K562 (cell line): ENCODE results near the gene PLEKHA5. TPM values are rescaled to one million over a fixed set of nuclear protein-coding genes. Genes with fewer than 3 reads are reported as not detected.
"Not testable (repeated sequence)": the region's sequence is repeated elsewhere in the genome, so short reads cannot be mapped to it uniquely, and the experiment has no call there.

Source experiments
- ATAC-seq: fragments of 200-7000 bp; cut with Tn5 transposase; 3 replicates; pipeline ENCODE4 v1.9.1; 2020; ENCODE audit warnings: moderate library complexity
- BruUV-seq: library from RNA; stranded (reverse); fragments of 400-500 nt; replicated peaks from 2 replicates; lab custom pipeline; 2021; lab: Mats Ljungman, UMichigan
- CTCF ChIA-PET: fragments of 300-600 bp; formaldehyde crosslinking; extraction: SDS; loops from one replicate; lab custom pipeline; 2021; ENCODE audit warnings: low intra/inter-chr PET ratio; lab: Yijun Ruan, JAX
- POLR2A ChIA-PET: fragments of 300-600, 350-650 bp; sonication (Branson Sonifier 250); formaldehyde crosslinking; extraction: SDS; loops from one replicate; lab custom pipeline; 2021; ENCODE audit warnings: antibody characterized with exemption, inconsistent platforms; lab: Yijun Ruan, JAX
- DNase-seq, 4 experiments: peaks; one replicate each; pipeline versions ENCODE4 v3.0.0 to v3.0.0-alpha.2; 2011 to 2018; ENCODE audit warnings: low spot score in 3 of 4, mixed read lengths in 3 of 4; ENCODE audit errors: extremely low read depth in 1 of 4
- FAIRE-seq: peaks from 2 replicates; lab custom pipeline; 2011; peaks lifted over from hg19 to GRCh38; lab: Jason Lieb, UNC
- H2AFZ ChIP-seq: 2 replicates; pipeline ENCODE4 v1.6.0; 2011; ENCODE audit warnings: low read depth, low read length, control low read depth, inconsistent platforms
- H3K27ac ChIP-seq: fragments of 200-600 bp; 3 replicates; pipeline ENCODE4 v1.8.0; 2011; ENCODE audit warnings: low read depth, mild to moderate bottlenecking, control low read depth, inconsistent platforms, low read length, moderate library complexity, mixed read lengths; ENCODE audit errors: extremely low read depth
- H3K27me3 ChIP-seq, 2 experiments: fragments of 300-600 bp in 1 of 2; 2 replicates in 1 of 2; 3 replicates in 1 of 2; pipeline versions ENCODE4 v1.6.0 to v1.8.0; 2011; ENCODE audit warnings: inconsistent platforms in 2 of 2, low read length in 2 of 2, mild to moderate bottlenecking in 1 of 2, mixed read lengths in 1 of 2, moderate library complexity in 1 of 2; ENCODE audit not compliant: control insufficient read depth in 2 of 2, insufficient read depth in 2 of 2
- H3K36me3 ChIP-seq: fragments of 300-600 bp; 3 replicates; pipeline ENCODE4 v1.8.0; 2011; ENCODE audit warnings: mild to moderate bottlenecking, low read length, inconsistent platforms; ENCODE audit not compliant: control insufficient read depth, insufficient read depth
- H3K4me1 ChIP-seq, 2 experiments: fragments of 200-600 bp in 1 of 2; replicated peaks in 1 of 2; 2 replicates in 1 of 2; 3 replicates in 1 of 2; pipeline versions ENCODE4 v1.5.1 to v1.8.0; 2011; ENCODE audit warnings: inconsistent platforms in 2 of 2, low read length in 2 of 2, mild to moderate bottlenecking in 1 of 2, mixed read lengths in 1 of 2, moderate library complexity in 1 of 2; ENCODE audit not compliant: control insufficient read depth in 2 of 2, insufficient read depth in 2 of 2
- H3K4me2 ChIP-seq: 2 replicates; pipeline ENCODE4 v1.6.1; 2011; ENCODE audit warnings: low read length, control low read depth, inconsistent platforms, mixed read lengths; ENCODE audit not compliant: insufficient read depth
- H3K4me3 ChIP-seq: fragments of 200-600 bp; sonication (generic), shearing (Covaris generic); 2 replicates; pipeline ENCODE4 v1.5.1; 2016; ENCODE audit warnings: control low read depth, inconsistent platforms
- H3K79me2 ChIP-seq: fragments of 200-600 bp; 3 replicates; pipeline ENCODE4 v1.8.0; 2011; ENCODE audit warnings: low read length, inconsistent platforms; ENCODE audit not compliant: control insufficient read depth, insufficient read depth
- H3K9ac ChIP-seq, 2 experiments: 2 replicates each; pipeline versions ENCODE4 v1.6.0 to v1.6.1; 2011; ENCODE audit warnings: low read depth in 2 of 2, low read length in 2 of 2, control low read depth in 1 of 2, inconsistent platforms in 1 of 2, mild to moderate bottlenecking in 1 of 2, mixed read lengths in 1 of 2; ENCODE audit not compliant: insufficient read depth in 1 of 2
- H3K9me1 ChIP-seq: one replicate; pipeline ENCODE4 v1.6.0; 2011; ENCODE audit warnings: inconsistent platforms, mild to moderate bottlenecking, low read length, moderate library complexity; ENCODE audit not compliant: control insufficient read depth, insufficient read depth
- H3K9me3 ChIP-seq: replicated peaks from 2 replicates; pipeline ENCODE4 v1.5.1; 2011; ENCODE audit warnings: low read depth, low read length, inconsistent platforms; ENCODE audit not compliant: control insufficient read depth, insufficient read depth
- H4K20me1 ChIP-seq: replicated peaks from 2 replicates; pipeline ENCODE4 v1.6.1; 2011; ENCODE audit warnings: low read length, inconsistent platforms, mixed read lengths; ENCODE audit not compliant: control insufficient read depth, insufficient read depth
- BMI1 ChIP-seq: fragments of 150-350 bp; IDR thresholded peaks from 2 replicates; pipeline ENCODE4 v1.6.1; 2014; ENCODE audit warnings: low read length
- CCAR2 ChIP-seq: fragments of 200-400 bp; formaldehyde crosslinking; IDR thresholded peaks from 2 replicates; pipeline ENCODE4 v1.6.1; 2017; ENCODE audit warnings: mild to moderate bottlenecking, low read depth, low read length
- CSDE1 ChIP-seq, 2 experiments: fragments of 450-650 bp; IDR thresholded peaks; 2 replicates each; pipeline ENCODE4 v1.6.1; 2016; ENCODE audit warnings: mild to moderate bottlenecking in 1 of 2
- FOXA3 ChIP-seq, 2 experiments: fragments of 450-650 bp in 1 of 2; sonication (generic) in 1 of 2; formaldehyde crosslinking; IDR thresholded peaks in 1 of 2; conservative IDR thresholded peaks in 1 of 2; 2 replicates each; pipeline versions ENCODE4 v1.4.0 to v1.8.0; 2020 to 2022; ENCODE audit warnings: mild to moderate bottlenecking in 2 of 2, missing genetic modification reagents in 1 of 2
- FOXK1 ChIP-seq: sonication (generic); formaldehyde crosslinking; IDR thresholded peaks from 2 replicates; pipeline ENCODE4 v1.8.0; 2022; ENCODE audit warnings: missing genetic modification reagents, mild to moderate bottlenecking, borderline replicate concordance
- HNRNPH1 ChIP-seq: fragments of 200-400 bp; formaldehyde crosslinking; optimal IDR thresholded peaks from 2 replicates; pipeline ENCODE3; 2017; ENCODE audit warnings: low read depth, mild to moderate bottlenecking, low read length, moderate library complexity
- NUFIP1 ChIP-seq: fragments of 450-650 bp; IDR thresholded peaks from 2 replicates; pipeline ENCODE4 v1.6.1; 2018; ENCODE audit not compliant: partially characterized antibody
- OTX1 ChIP-seq: fragments of 450-650 bp; formaldehyde crosslinking; IDR thresholded peaks from 2 replicates; pipeline ENCODE4 v1.4.0; 2022; ENCODE audit warnings: mild to moderate bottlenecking
- POLR2H ChIP-seq: IDR thresholded peaks from 2 replicates; pipeline ENCODE4 v1.6.1; 2016; ENCODE audit warnings: missing genetic modification characterization, low read depth, mild to moderate bottlenecking, control low read depth, missing compliant biosample characterization, moderate library complexity
- PTTG1 ChIP-seq: fragments of 450-650 bp; IDR thresholded peaks from 2 replicates; pipeline ENCODE4 v1.6.1; 2016; ENCODE audit warnings: low read depth, mild to moderate bottlenecking, missing genetic modification characterization, missing compliant biosample characterization
- RNF2 ChIP-seq: sonication (generic); IDR thresholded peaks from 2 replicates; pipeline ENCODE4 v1.6.1; 2016
- SMAD2 ChIP-seq: fragments of 150-350 bp; IDR thresholded peaks from 2 replicates; pipeline ENCODE4 v1.6.1; 2014; ENCODE audit warnings: low read depth, mild to moderate bottlenecking, low read length
- SRF ChIP-seq, 2 experiments: fragments of 250-450, 450-650 bp in 1 of 2; sonication (Bioruptor Pico) in 1 of 2; sonication (generic) in 1 of 2; formaldehyde crosslinking; IDR thresholded peaks; 2 replicates each; pipeline versions ENCODE4 v1.5.0 to v1.5.1; 2020 to 2022; ENCODE audit warnings: mild to moderate bottlenecking in 1 of 2, missing genetic modification reagents in 1 of 2
- SUPT5H ChIP-seq: fragments of 450-650 bp; IDR thresholded peaks from 2 replicates; pipeline ENCODE4 v1.6.1; 2016
- U2AF2 ChIP-seq: fragments of 200-400 bp; formaldehyde crosslinking; optimal IDR thresholded peaks from 2 replicates; pipeline ENCODE3; 2017; ENCODE audit warnings: low read depth, mild to moderate bottlenecking, low read length
- ZNF586 ChIP-seq: fragments of 450-650 bp; formaldehyde crosslinking; conservative IDR thresholded peaks from 2 replicates; pipeline ENCODE4 v1.4.0; 2020; ENCODE audit warnings: mild to moderate bottlenecking, moderate library complexity
- ZNF780A ChIP-seq: fragments of 250-450 bp; sonication (Bioruptor Pico); IDR thresholded peaks from 2 replicates; pipeline ENCODE4 v1.5.0; 2021; ENCODE audit warnings: mild to moderate bottlenecking
- WGBS: fragments of 100-300 bp; shearing (Covaris generic); methylation state at CpG from one replicate; pipeline ENCODE4 v1.1.6; 2016; ENCODE audit warnings: low coverage, mixed read lengths; ENCODE audit not compliant: insufficient coverage; ENCODE audit errors: missing lambda C conversion rate; 5-methylcytosine and 5-hydroxymethylcytosine counted together
- in situ Hi-C: fragments of 300-500 bp; cut with MboI; formaldehyde crosslinking; loops from 4 replicates; pipeline ENCODE4 v1.15.0; 2018; ENCODE audit warnings: inconsistent platforms, mixed read lengths
- intact Hi-C: fragments of 100-400 bp; cut with micrococcal nuclease; formaldehyde crosslinking; loops from 2 replicates; pipeline ENCODE4 v1.14.2; 2022
- polyA plus RNA-seq, 8 experiments: library from polyadenylated mRNA; depleted of rRNA in 4 of 8; stranded (reverse) in 5 of 8; unstranded in 3 of 8; fragments of >200 nt; fragmentation: Nextera tagmentation in 2 of 8; fragmentation: Illumina TruSeq in 1 of 8; extraction: Ambion mirVana in 2 of 8; extraction: Trizol in 1 of 8; gene quantifications; 2 replicates each; pipeline versions ENCODE4 v1.2.1 to v1.2.3, GENCODE V29; 2011 to 2014; ENCODE audit warnings: inconsistent platforms in 1 of 8, missing spikeins in 1 of 8
- total RNA-seq, 7 experiments: library from RNA; depleted of rRNA in 6 of 7; stranded (reverse); fragments of >200 nt in 6 of 7; fragmentation: Illumina TruSeq in 2 of 7; extraction: Trizol in 2 of 7; gene quantifications; 2 replicates each; pipeline versions ENCODE4 v1.2.1 to v1.2.3, GENCODE V29; 2011 to 2021; ENCODE audit warnings: low replicate concordance in 1 of 7

PLEKHA5 gene
- total and polyA plus RNA-seq, 9 of the 15 experiments (the other 6 are each of a cell fraction or from before 2014, with no cell fraction given): 7.2 to 26.2 (median 17.4) TPM

DNA sequence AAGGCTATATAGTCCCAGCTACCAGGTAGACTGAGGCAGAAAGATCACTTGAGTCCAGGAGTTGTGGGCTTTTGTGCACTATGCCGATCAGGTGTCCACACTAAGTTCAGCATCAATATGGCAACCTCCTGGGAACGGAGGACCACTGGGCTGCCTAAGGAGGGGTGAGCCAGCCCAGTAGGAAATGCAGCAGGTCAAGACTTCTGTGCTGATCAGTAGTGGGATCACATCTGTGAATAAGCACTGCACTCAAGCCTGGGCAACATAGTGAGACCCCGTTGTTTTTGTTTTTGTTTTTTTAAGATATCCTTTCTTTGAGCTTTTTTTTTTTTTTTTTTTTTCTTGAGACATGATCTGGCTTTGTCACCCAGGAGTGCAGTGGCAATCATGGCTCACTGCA, 174.0 kb downstream of the PLEKHA5 start:
- CTCF ChIA-PET: no interaction called here
- FAIRE-seq (no peak), DNase-seq (no peak), ATAC-seq (no peak)
- no peaks in the 10 kb centered on the region for H4K20me1 ChIP-seq
- TF ChIP-seq SRF (CRISPR knock-in tag; IDR thresholded peaks at IDR 0.05): no peak
- TF ChIP-seq RNF2: no peak
- no peak for TF ChIP-seq FOXK1 (CRISPR knock-in tag)
- TF ChIP-seq OTX1 (CRISPR knock-in tag): no peak
- TF ChIP-seq ZNF586 (CRISPR knock-in tag): no peak
- no peak for TF ChIP-seq CCAR2
- no peak overlapping the region for H3K9ac ChIP-seq
- in situ Hi-C loops (no loop called here), intact Hi-C loops (no loop called here)
- no peaks in the 10 kb centered on the region for H3K79me2 ChIP-seq
- peaks cover 7% of the 10 kb centered on the region; the same call in 1 of the 3 replicates for H3K36me3 ChIP-seq
- H3K9me3 ChIP-seq: no peaks in the 10 kb centered on the region
- H3K27me3 ChIP-seq: no peaks in the 10 kb centered on the region
- H3K4me3 ChIP-seq: no peak overlapping the region
- H3K4me2 ChIP-seq: no peak overlapping the region
- no peaks in the 10 kb centered on the region for H3K9me1 ChIP-seq
- POLR2A ChIA-PET: no interaction called here
- WGBS: 88% methylated on average over 3 of the region's 3 CpGs
- no TSS peak for BruUV-seq
- H2AFZ ChIP-seq: no peak overlapping the region
- no peak overlapping the region for H3K27ac ChIP-seq
- H3K4me1 ChIP-seq: no peaks in the 10 kb centered on the region

- H3K4me2 ChIP-seq: no peak overlapping the region
- 97% methylated on average over 7 of the region's 10 CpGs for WGBS
Measured at GRCh38 chr12:19304149-19304750, 174.7 kb downstream of the PLEKHA5 start.

GRCh38 chr12:19305621-19306020, 176.1 kb downstream of the PLEKHA5 start:
- H3K27ac ChIP-seq, CTCF ChIA-PET, H2AFZ ChIP-seq, H3K4me3 ChIP-seq, H4K20me1 ChIP-seq, H3K9me1 ChIP-seq, BruUV-seq, H3K4me2 ChIP-seq, H3K36me3 ChIP-seq, in situ Hi-C loops, H3K27me3 ChIP-seq, ATAC-seq, H3K9me3 ChIP-seq, DNase-seq, POLR2A ChIA-PET, H3K9ac ChIP-seq, intact Hi-C loops, FAIRE-seq, H3K79me2 ChIP-seq, H3K4me1 ChIP-seq: not testable (repeated sequence)
- WGBS: 92% methylated on average over 2 of the region's 14 CpGs

More at GRCh38 chr12:19304149-19304750, 174.7 kb downstream of the PLEKHA5 start:
- ChIA-PET CTCF (no interaction called here), POLR2A (no interaction called here)
- in situ Hi-C loops (no loop called here), intact Hi-C loops (no loop called here)
- DNase-seq: no peak
- Histone ChIP-seq H3K79me2 (no peaks in the 10 kb centered on the region), H3K9me1 (no peaks in the 10 kb centered on the region), H3K27me3 (no peaks in the 10 kb centered on the region), H3K36me3 (0 out of 3 replicates have a peak, but pooled peaks cover 2% of the 10 kb centered on the region), H3K4me1 (no peaks in the 10 kb centered on the region), H3K9ac (no peak overlapping the region), H3K9me3 (no peaks in the 10 kb centered on the region), H3K27ac (no peak overlapping the region), H4K20me1 (no peaks in the 10 kb centered on the region), H2AFZ (no peak overlapping the region), H3K4me3 (no peak overlapping the region)
- no peak for TF ChIP-seq POLR2H (tag)
- TF ChIP-seq NUFIP1: no peak
- TF ChIP-seq PTTG1 (tag): no peak
- no peak for TF ChIP-seq U2AF2
- TF ChIP-seq FOXA3 (CRISPR knock-in tag; conservative IDR thresholded peaks at IDR 0.05 in 1 of 2, IDR thresholded peaks at IDR 0.05 in 1 of 2): no peak
- TF ChIP-seq BMI1: no peak
- TF ChIP-seq CSDE1 (IDR thresholded peaks at IDR 0.05): no peak
- TF ChIP-seq HNRNPH1: no peak
- no peak for TF ChIP-seq ZNF780A
- TF ChIP-seq SUPT5H: no peak
- no peak for TF ChIP-seq SMAD2
- ATAC-seq: no peak
- FAIRE-seq: no peak
- no TSS peak for BruUV-seq
